Measurements from ENCODE around the gene IFNA5.

IFNA5 gene

GRCh38 chr9:21334701-21335632 lies 29.9 kb upstream of the IFNA5 start, which contains the start of gene KLHL9:
Gene KLHL9, minus strand, starts transcription at chr9:21335404. Its CDS starts 545 bp downstream, at chr9:21334859.
- Histone ChIP-seq H3K36me3 (peaks cover 10% of the 10 kb centered on the region), H3K27me3 (peaks cover 6% of the 10 kb centered on the region), H3K9me3 (no peaks in the 10 kb centered on the region), H3K4me3 (ENCODE audit: low read depth in 1 of 2, low read length in 1 of 2) (peak within 1 kb of the TSS; percentile 78 to 92), H3K27ac (peak within 1 kb of the TSS; percentile 93), H3K4me1 (ENCODE audit: control insufficient read depth in 1 of 2, insufficient read depth in 1 of 2, low read depth in 1 of 2, low read length in 1 of 2) (peaks cover 41 to 43% of the 10 kb centered on the region in 2 experiments)
- TF ChIP-seq, protein P1, sequence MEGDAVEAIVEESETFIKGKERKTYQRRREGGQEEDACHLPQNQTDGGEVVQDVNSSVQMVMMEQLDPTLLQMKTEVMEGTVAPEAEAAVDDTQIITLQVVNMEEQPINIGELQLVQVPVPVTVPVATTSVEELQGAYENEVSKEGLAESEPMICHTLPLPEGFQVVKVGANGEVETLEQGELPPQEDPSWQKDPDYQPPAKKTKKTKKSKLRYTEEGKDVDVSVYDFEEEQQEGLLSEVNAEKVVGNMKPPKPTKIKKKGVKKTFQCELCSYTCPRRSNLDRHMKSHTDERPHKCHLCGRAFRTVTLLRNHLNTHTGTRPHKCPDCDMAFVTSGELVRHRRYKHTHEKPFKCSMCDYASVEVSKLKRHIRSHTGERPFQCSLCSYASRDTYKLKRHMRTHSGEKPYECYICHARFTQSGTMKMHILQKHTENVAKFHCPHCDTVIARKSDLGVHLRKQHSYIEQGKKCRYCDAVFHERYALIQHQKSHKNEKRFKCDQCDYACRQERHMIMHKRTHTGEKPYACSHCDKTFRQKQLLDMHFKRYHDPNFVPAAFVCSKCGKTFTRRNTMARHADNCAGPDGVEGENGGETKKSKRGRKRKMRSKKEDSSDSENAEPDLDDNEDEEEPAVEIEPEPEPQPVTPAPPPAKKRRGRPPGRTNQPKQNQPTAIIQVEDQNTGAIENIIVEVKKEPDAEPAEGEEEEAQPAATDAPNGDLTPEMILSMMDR (IDR thresholded peaks at IDR 0.05): peak; percentile 20

DNA sequence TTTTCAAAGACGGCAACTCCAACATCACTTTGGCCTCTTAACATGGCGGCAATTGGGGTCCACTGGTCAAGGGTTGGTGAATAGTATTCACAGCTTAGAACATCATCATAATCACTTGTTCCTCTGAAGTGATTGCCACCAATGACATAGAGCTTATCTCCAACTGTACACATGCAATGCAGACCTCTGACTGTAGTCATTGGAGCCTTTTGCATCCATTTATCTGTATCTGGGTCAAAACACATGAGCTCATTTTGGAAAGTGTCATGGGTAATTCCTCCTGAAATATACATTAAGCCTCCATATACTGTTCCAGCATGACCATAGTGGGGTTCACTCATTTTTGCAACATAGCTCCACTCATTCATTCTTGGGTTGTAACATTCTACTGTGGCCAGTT lies 28.1 kb upstream of the IFNA5 start:
- Histone ChIP-seq H3K4me3 (ENCODE audit: low read depth in 1 of 2, low read length in 1 of 2) (no peak overlapping the region), H3K4me1 (ENCODE audit: control insufficient read depth in 1 of 2, insufficient read depth in 1 of 2, low read depth in 1 of 2, low read length in 1 of 2) (peaks cover 43 to 44% of the 10 kb centered on the region in 2 experiments), H3K27me3 (no peaks in the 10 kb centered on the region), H3K27ac (no peak overlapping the region), H3K36me3 (peaks cover 14% of the 10 kb centered on the region), H3K9me3 (no peaks in the 10 kb centered on the region)
- TF ChIP-seq, protein P1 (IDR thresholded peaks at IDR 0.05): no peak

GRCh38 chr9:21331676-21332402 lies 26.7 kb upstream of the IFNA5 start:
- no peak overlapping the region for H3K4me3 ChIP-seq (ENCODE audit: low read depth in 1 of 2, low read length in 1 of 2)
- peaks cover 14% of the 10 kb centered on the region for H3K36me3 ChIP-seq
- TF ChIP-seq, protein P1 (IDR thresholded peaks at IDR 0.05): no peak
- H3K27ac ChIP-seq: no peak overlapping the region
- no peaks in the 10 kb centered on the region for H3K27me3 ChIP-seq
- peaks cover 43 to 44% of the 10 kb centered on the region in 2 experiments for H3K4me1 ChIP-seq (ENCODE audit: control insufficient read depth in 1 of 2, insufficient read depth in 1 of 2, low read depth in 1 of 2, low read length in 1 of 2)
- no peaks in the 10 kb centered on the region for H3K9me3 ChIP-seq

DNA sequence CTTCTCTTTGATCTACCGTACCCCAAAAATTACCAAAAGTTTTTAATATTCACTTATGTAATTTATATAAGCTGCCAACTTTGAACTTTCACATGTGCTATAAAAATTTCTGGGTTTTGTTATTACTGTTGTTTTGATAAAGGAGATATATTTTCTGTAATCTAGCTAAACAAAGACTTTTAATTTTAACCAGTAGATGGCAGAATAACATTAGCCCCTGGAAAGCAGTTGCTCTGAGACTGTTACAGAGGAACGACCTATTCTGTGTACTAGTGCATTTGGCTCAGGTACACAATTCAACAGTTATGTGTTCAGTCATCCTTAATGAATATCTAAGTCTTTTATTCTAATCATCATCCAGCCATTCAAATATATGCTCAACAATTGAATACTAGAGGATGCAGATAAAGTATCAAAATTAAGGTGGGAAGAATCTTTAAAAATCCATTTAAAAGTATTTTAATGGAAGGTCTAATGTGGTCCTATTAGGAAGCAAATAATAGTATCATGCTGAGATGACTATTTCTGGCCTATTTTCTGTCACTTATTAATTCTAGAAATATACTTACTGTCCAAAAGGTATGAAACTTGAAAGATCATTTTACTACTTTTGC lies 21.5 kb upstream of the IFNA5 start:
- Histone ChIP-seq H3K4me3 (ENCODE audit: low read depth in 1 of 2, low read length in 1 of 2) (no peak overlapping the region), H3K27ac (no peak overlapping the region), H3K27me3 (no peaks in the 10 kb centered on the region), H3K9me3 (no peaks in the 10 kb centered on the region), H3K4me1 (ENCODE audit: control insufficient read depth in 1 of 2, insufficient read depth in 1 of 2, low read depth in 1 of 2, low read length in 1 of 2) (peaks cover 14 to 17% of the 10 kb centered on the region in 2 experiments), H3K36me3 (peaks cover 52% of the 10 kb centered on the region)
- TF ChIP-seq, protein P1 (IDR thresholded peaks at IDR 0.05): no peak

GRCh38 chr9:21324047-21324446 lies 18.9 kb upstream of the IFNA5 start:
- H3K36me3 ChIP-seq: peaks cover 58% of the 10 kb centered on the region
- peaks cover 6 to 7% of the 10 kb centered on the region in 2 experiments for H3K4me1 ChIP-seq (ENCODE audit: control insufficient read depth in 1 of 2, insufficient read depth in 1 of 2, low read depth in 1 of 2, low read length in 1 of 2)
- H3K9me3 ChIP-seq: no peaks in the 10 kb centered on the region
- TF ChIP-seq, protein P1 (IDR thresholded peaks at IDR 0.05): no peak
- no peak overlapping the region for H3K27ac ChIP-seq
- no peak overlapping the region for H3K4me3 ChIP-seq (ENCODE audit: low read depth in 1 of 2, low read length in 1 of 2)
- H3K27me3 ChIP-seq: no peaks in the 10 kb centered on the region

Data from neutrophil (primary cell).